NCI-H146 (cell line): ENCODE measurements around the gene ATP2C2.

ENCODE experiments used
- DNase-seq: peaks from one replicate; lab custom pipeline; 2025; lab: John Stamatoyannopoulos, UW

Gene ATP2C2

GRCh38 chr16:84477661-84478060 lies 109.3 kb downstream of the ATP2C2 start:
- DNase-seq: no peak

- DNase-seq: no peak
Measured at GRCh38 chr16:84478172-84478947, 110.0 kb downstream of the ATP2C2 start.

GRCh38 chr16:84479716-84480450 lies 111.5 kb downstream of the ATP2C2 start:
- DNase-seq: no peak

DNA sequence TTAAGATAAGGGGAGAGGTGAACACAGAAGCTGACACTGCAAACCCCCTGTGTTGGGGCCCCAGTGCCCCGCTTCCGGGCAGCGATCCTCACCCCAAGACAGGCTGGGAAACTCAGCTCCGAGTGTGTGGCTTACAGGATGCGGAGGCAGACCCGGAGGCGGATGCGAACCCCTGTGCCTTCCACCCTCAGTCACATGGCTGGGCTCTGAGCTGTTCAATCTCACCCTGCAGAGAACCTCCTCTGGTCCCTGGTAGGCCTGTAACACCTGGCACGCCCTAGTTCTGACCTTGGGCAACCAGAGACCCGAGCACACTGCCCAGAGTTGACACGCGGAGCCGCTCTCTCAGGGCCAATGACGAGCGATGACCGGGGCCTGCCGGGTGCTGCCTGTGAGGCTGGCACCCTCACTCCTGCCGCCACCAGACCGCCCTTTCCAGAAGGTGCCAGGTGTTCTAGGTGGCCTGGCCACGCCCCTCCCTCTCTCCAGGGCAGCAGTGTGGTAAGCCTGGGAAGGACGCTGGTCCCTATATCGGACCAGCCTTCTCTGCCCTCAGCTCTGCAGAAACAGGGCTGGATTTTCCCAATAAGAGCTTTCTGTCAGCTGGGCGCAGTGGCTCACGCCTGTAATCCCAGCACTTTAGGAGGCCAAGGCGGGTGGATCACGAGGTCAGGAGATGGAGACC lies 112.9 kb downstream of the ATP2C2 start:
- DNase-seq: no peak

GRCh38 chr16:84482001-84482891 lies 113.9 kb downstream of the ATP2C2 start:
- DNase-seq: no peak

- no peak for DNase-seq
Measured at GRCh38 chr16:84482951-84483881, 114.9 kb downstream of the ATP2C2 start.

- no peak for DNase-seq
Measured at GRCh38 chr16:84483882-84484565, 115.7 kb downstream of the ATP2C2 start.

- peak; percentile 26 for DNase-seq
Measured at GRCh38 chr16:84484579-84485254, 116.4 kb downstream of the ATP2C2 start.

GRCh38 chr16:84485255-84486010 lies 117.1 kb downstream of the ATP2C2 start:
- DNase-seq: no peak

- no peak for DNase-seq
Measured at GRCh38 chr16:84486126-84486525, 117.8 kb downstream of the ATP2C2 start.

DNA sequence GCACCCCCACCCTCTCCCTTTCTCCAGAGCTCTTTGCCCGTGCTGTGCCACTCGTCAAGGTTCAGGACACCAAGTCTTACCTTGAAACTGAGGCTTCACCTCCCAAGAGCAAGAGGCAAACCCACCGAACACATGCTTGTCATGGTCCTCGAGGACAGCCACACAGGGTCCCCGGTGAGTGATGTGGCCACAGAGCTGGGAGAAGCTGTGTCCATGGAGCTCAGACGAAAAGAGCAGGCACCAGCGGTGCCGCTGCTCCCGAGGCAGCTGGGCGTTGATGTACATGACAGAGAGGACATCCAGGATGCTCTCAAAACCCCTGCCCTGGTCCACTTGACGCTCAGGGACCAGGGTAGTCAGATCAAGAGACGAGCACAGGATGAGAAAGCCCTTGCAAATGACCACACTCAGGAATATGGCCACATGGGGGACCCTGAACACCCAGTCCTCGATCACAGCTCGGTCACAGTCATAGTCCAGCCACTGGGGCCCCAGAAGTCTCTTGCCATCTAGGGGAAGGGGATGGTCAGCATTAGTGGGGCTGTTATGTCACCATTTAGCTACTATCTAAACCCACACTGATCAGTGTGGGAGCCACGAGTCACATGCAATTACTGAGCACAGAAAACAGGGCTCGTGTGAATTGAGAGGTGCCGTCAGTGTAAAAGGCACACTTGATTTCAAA lies 118.4 kb downstream of the ATP2C2 start:
- no peak for DNase-seq

- DNase-seq: no peak
Measured at GRCh38 chr16:84487358-84487757, 119.0 kb downstream of the ATP2C2 start.

- no peak for DNase-seq
Measured at GRCh38 chr16:84489131-84489530, 120.8 kb downstream of the ATP2C2 start.

- no peak for DNase-seq
Measured at GRCh38 chr16:84495506-84495905, 127.2 kb downstream of the ATP2C2 start.

- no peak for DNase-seq
Measured at GRCh38 chr16:84496991-84497390, 128.7 kb downstream of the ATP2C2 start.

DNA sequence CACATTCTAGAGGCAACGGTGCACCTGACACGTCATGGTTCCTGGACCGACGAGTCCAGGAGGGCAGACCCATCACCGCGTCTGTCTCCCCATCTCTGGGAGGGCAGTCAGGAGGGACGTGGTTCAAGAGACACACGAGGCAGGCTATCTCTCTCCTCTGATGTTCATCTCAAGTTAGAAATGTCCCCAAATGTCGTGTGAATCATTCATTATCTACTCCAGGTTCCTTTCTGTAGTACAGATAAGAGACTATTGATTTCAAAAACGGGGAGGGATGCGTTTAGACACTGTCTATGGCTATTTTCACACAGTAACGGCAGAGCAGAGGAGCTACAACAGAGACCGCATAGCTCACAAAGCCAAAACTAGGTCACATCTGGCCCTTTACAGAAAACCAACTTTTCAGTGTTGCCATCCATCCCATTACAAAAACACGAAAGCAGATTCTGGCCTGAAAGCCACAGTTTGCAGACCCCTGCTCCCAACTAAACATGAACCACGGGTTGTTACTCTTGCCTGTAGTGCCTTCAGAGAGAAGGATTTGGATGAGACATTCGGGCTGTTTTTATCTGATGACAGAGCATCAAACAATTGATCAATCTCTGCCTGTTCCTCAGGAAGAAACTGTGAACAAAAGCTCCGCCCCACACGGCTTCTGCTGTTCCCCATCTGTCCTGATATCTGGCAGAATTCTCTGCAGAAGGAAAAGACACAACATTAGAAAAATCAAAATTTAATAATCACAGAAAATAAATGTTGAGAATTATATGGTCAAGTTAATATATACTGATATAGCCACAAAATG lies 129.3 kb downstream of the ATP2C2 start:
- DNase-seq: no peak

- no peak for DNase-seq
Measured at GRCh38 chr16:84498223-84498610, 129.9 kb downstream of the ATP2C2 start.
